Stimulated activated memory B cell treated with anti-CD40 and anti-IgM and Interleukin-4, amounts not matched to agents 10 μg/mL and 1 μg/mL and 100 μg/mL, for 72 hours (primary cell): ENCODE data around the gene POTEJ.
"Not testable (repeated sequence)": the region's sequence is repeated elsewhere in the genome, so short reads cannot be mapped to it uniquely, and the experiment has no call there.

Source experiments
- ATAC-seq: fragments of 150-1000 bp; cut with Tn5 transposase; 2 replicates; pipeline ENCODE4 v1.10.0; 2021
- H3K27ac Mint-ChIP-seq: one replicate; pipeline ENCODE4 v1.8.0; 2022; ENCODE audit warnings: mild to moderate bottlenecking, mixed read lengths
- H3K27me3 Mint-ChIP-seq: one replicate; pipeline ENCODE4 v1.8.0; 2022; ENCODE audit warnings: mixed read lengths
- H3K36me3 Mint-ChIP-seq: one replicate; pipeline ENCODE4 v1.8.0; 2022; ENCODE audit warnings: mixed read lengths
- H3K4me1 Mint-ChIP-seq: one replicate; pipeline ENCODE4 v1.8.0; 2022; ENCODE audit warnings: mixed read lengths
- H3K4me3 Mint-ChIP-seq: one replicate; pipeline ENCODE4 v1.8.0; 2022; ENCODE audit warnings: mild to moderate bottlenecking, moderate library complexity, mixed read lengths
- H3K9me3 Mint-ChIP-seq: one replicate; pipeline ENCODE4 v1.8.0; 2022; ENCODE audit warnings: mixed read lengths

The POTEJ gene

GRCh38 chr2:130667516-130667915 is 56.3 kb downstream of the POTEJ start:
- ATAC-seq, H3K36me3 Mint-ChIP-seq, H3K4me1 Mint-ChIP-seq, H3K27ac Mint-ChIP-seq, H3K9me3 Mint-ChIP-seq, H3K4me3 Mint-ChIP-seq, H3K27me3 Mint-ChIP-seq: not testable (repeated sequence)

- not testable (repeated sequence) for H3K4me3 Mint-ChIP-seq, H3K27me3 Mint-ChIP-seq, H3K4me1 Mint-ChIP-seq, H3K9me3 Mint-ChIP-seq, ATAC-seq, H3K36me3 Mint-ChIP-seq, H3K27ac Mint-ChIP-seq
Observed at GRCh38 chr2:130670026-130670745, 58.9 kb downstream of the POTEJ start.

GRCh38 chr2:130692041-130692770 is 81.0 kb downstream of the POTEJ start:
- not testable (repeated sequence) for ATAC-seq, H3K4me1 Mint-ChIP-seq, H3K9me3 Mint-ChIP-seq, H3K4me3 Mint-ChIP-seq, H3K27ac Mint-ChIP-seq, H3K36me3 Mint-ChIP-seq, H3K27me3 Mint-ChIP-seq

- H3K27me3 Mint-ChIP-seq, H3K9me3 Mint-ChIP-seq, H3K4me3 Mint-ChIP-seq, H3K27ac Mint-ChIP-seq, ATAC-seq, H3K36me3 Mint-ChIP-seq, H3K4me1 Mint-ChIP-seq: not testable (repeated sequence)
Observed at GRCh38 chr2:130693474-130693873, 82.2 kb downstream of the POTEJ start.

DNA sequence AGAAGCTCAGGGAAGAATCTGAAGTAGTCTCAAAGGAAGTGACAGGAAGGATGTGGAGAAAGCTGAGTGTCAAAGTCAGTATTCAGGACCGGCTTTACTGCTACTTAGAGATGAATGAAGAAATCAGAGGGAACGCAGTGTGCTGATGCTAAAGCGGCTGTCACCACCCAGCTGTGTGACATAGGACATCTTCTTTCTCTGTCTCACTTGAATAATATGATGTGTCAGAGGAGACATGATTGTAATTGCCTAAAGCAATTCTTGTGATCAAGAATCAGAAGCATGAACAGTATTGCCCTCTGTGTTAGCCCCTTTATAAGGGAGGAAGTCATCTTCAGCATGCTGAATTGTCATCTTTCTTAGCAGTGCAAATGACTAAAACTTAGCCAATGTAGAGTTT is 92.0 kb downstream of the POTEJ start:
- H3K27me3 Mint-ChIP-seq, H3K4me3 Mint-ChIP-seq, H3K27ac Mint-ChIP-seq, ATAC-seq, H3K36me3 Mint-ChIP-seq, H3K9me3 Mint-ChIP-seq, H3K4me1 Mint-ChIP-seq: not testable (repeated sequence)
